Memory B cell (primary cell): ENCODE data around the gene YARS1.

Source experiments
- ATAC-seq: fragments of 150-1000 bp; cut with Tn5 transposase; 2 replicates; pipeline ENCODE4 v1.10.0; 2021; ENCODE audit warnings: low read depth, mild to moderate bottlenecking, moderate library complexity
- DNase-seq, 2 donors: peaks; one replicate each; pipeline ENCODE4 v3.0.0; 2022; ENCODE audit warnings: low spot score in 2 of 2
- H3K27ac Mint-ChIP-seq: one replicate; pipeline ENCODE4 v1.8.0; 2022; ENCODE audit warnings: mild to moderate bottlenecking, moderate library complexity, mixed read lengths
- H3K27me3 Mint-ChIP-seq: one replicate; pipeline ENCODE4 v1.8.0; 2022; ENCODE audit warnings: mixed read lengths
- H3K36me3 Mint-ChIP-seq: one replicate; pipeline ENCODE4 v1.8.0; 2022; ENCODE audit warnings: mild to moderate bottlenecking, mixed read lengths
- H3K4me1 Mint-ChIP-seq: one replicate; pipeline ENCODE4 v1.8.0; 2022; ENCODE audit warnings: mixed read lengths
- H3K4me3 Mint-ChIP-seq: one replicate; pipeline ENCODE4 v1.8.0; 2022; ENCODE audit warnings: mild to moderate bottlenecking, moderate library complexity, mixed read lengths
- H3K9me3 Mint-ChIP-seq: one replicate; pipeline ENCODE4 v1.8.0; 2022; ENCODE audit warnings: mixed read lengths

YARS1 gene

GRCh38 chr1:32768110-32768850, 48.9 kb downstream of the YARS1 start:
- H3K9me3 Mint-ChIP-seq: no peaks in the 10 kb centered on the region
- ATAC-seq (no peak), DNase-seq (no peak)
- H3K27ac Mint-ChIP-seq: no peak overlapping the region
- H3K27me3 Mint-ChIP-seq: peaks cover 6% of the 10 kb centered on the region
- no peaks in the 10 kb centered on the region for H3K36me3 Mint-ChIP-seq
- H3K4me3 Mint-ChIP-seq: no peak overlapping the region
- H3K4me1 Mint-ChIP-seq: peaks cover 2% of the 10 kb centered on the region

GRCh38 chr1:32767641-32768040, 49.5 kb downstream of the YARS1 start:
- no peak for ATAC-seq
- Mint-ChIP-seq H3K4me1 (no peaks in the 10 kb centered on the region), H3K36me3 (no peaks in the 10 kb centered on the region), H3K27me3 (peaks cover 4% of the 10 kb centered on the region), H3K27ac (no peak overlapping the region), H3K9me3 (no peaks in the 10 kb centered on the region), H3K4me3 (no peak overlapping the region)
- no peak for DNase-seq

- Mint-ChIP-seq H3K4me1 (no peaks in the 10 kb centered on the region), H3K27ac (no peak overlapping the region), H3K36me3 (no peaks in the 10 kb centered on the region), H3K27me3 (peaks cover 2% of the 10 kb centered on the region), H3K4me3 (no peak overlapping the region), H3K9me3 (no peaks in the 10 kb centered on the region)
- DNase-seq (no peak), ATAC-seq (no peak)
These were observed 50.0 kb downstream of the YARS1 start for GRCh38 chr1:32767156-32767555.

GRCh38 chr1:32766328-32766972, 50.7 kb downstream of the YARS1 start:
- H3K4me1 Mint-ChIP-seq: no peaks in the 10 kb centered on the region
- no peak overlapping the region for H3K4me3 Mint-ChIP-seq
- H3K27me3 Mint-ChIP-seq: peaks cover 2% of the 10 kb centered on the region
- no peaks in the 10 kb centered on the region for H3K9me3 Mint-ChIP-seq
- DNase-seq (no peak), ATAC-seq (no peak)
- no peak overlapping the region for H3K27ac Mint-ChIP-seq
- no peaks in the 10 kb centered on the region for H3K36me3 Mint-ChIP-seq

- ATAC-seq (no peak), DNase-seq (no peak)
- no peak overlapping the region for H3K4me3 Mint-ChIP-seq
- no peaks in the 10 kb centered on the region for H3K9me3 Mint-ChIP-seq
- peaks cover 2% of the 10 kb centered on the region for H3K27me3 Mint-ChIP-seq
- H3K4me1 Mint-ChIP-seq: no peaks in the 10 kb centered on the region
- no peaks in the 10 kb centered on the region for H3K36me3 Mint-ChIP-seq
- no peak overlapping the region for H3K27ac Mint-ChIP-seq
These were observed 51.4 kb downstream of the YARS1 start for GRCh38 chr1:32765570-32766327.

- no peak overlapping the region for H3K27ac Mint-ChIP-seq
- peaks cover 2% of the 10 kb centered on the region for H3K27me3 Mint-ChIP-seq
- no peaks in the 10 kb centered on the region for H3K36me3 Mint-ChIP-seq
- H3K4me3 Mint-ChIP-seq: no peak overlapping the region
- DNase-seq: no peak
- H3K4me1 Mint-ChIP-seq: no peaks in the 10 kb centered on the region
- no peak for ATAC-seq
- H3K9me3 Mint-ChIP-seq: no peaks in the 10 kb centered on the region
These were observed 52.2 kb downstream of the YARS1 start for GRCh38 chr1:32764826-32765569.

- ATAC-seq: no peak
- no peaks in the 10 kb centered on the region for H3K36me3 Mint-ChIP-seq
- peaks cover 2% of the 10 kb centered on the region for H3K27me3 Mint-ChIP-seq
- no peaks in the 10 kb centered on the region for H3K9me3 Mint-ChIP-seq
- no peak for DNase-seq
- no peak overlapping the region for H3K27ac Mint-ChIP-seq
- H3K4me3 Mint-ChIP-seq: no peak overlapping the region
- no peaks in the 10 kb centered on the region for H3K4me1 Mint-ChIP-seq
These were observed 53.9 kb downstream of the YARS1 start for GRCh38 chr1:32763221-32763620.

- Mint-ChIP-seq H3K4me3 (no peak overlapping the region), H3K9me3 (no peaks in the 10 kb centered on the region), H3K4me1 (peaks cover 2% of the 10 kb centered on the region), H3K36me3 (no peaks in the 10 kb centered on the region), H3K27me3 (no peaks in the 10 kb centered on the region), H3K27ac (no peak overlapping the region)
- no peak for ATAC-seq
- no peak for DNase-seq
These were observed 55.2 kb downstream of the YARS1 start for GRCh38 chr1:32761936-32762335.

- no peak overlapping the region for H3K4me3 Mint-ChIP-seq
- H3K27ac Mint-ChIP-seq: no peak overlapping the region
These were observed 55.8 kb downstream of the YARS1 start for GRCh38 chr1:32761253-32761877.

GRCh38 chr1:32759997-32760623, 57.0 kb downstream of the YARS1 start:
- Mint-ChIP-seq H3K4me1 (peaks cover 2% of the 10 kb centered on the region), H3K9me3 (no peaks in the 10 kb centered on the region), H3K36me3 (no peaks in the 10 kb centered on the region), H3K27me3 (no peaks in the 10 kb centered on the region), H3K27ac (no peak overlapping the region), H3K4me3 (no peak overlapping the region)
- no peak for ATAC-seq
- no peak for DNase-seq

More at GRCh38 chr1:32761253-32761877, 55.8 kb downstream of the YARS1 start:
- Mint-ChIP-seq H3K27me3 (no peaks in the 10 kb centered on the region), H3K9me3 (no peaks in the 10 kb centered on the region), H3K4me1 (peaks cover 2% of the 10 kb centered on the region), H3K36me3 (no peaks in the 10 kb centered on the region)
- ATAC-seq (no peak), DNase-seq (no peak)

GRCh38 chr1:32759521-32759981, 57.6 kb downstream of the YARS1 start:
- no peaks in the 10 kb centered on the region for H3K27me3 Mint-ChIP-seq

GRCh38 chr1:32758795-32759430, 58.2 kb downstream of the YARS1 start:
- H3K36me3 Mint-ChIP-seq: no peaks in the 10 kb centered on the region
- H3K4me3 Mint-ChIP-seq: no peak overlapping the region
- no peak for ATAC-seq
- H3K9me3 Mint-ChIP-seq: no peaks in the 10 kb centered on the region
- H3K27me3 Mint-ChIP-seq: peaks cover 4% of the 10 kb centered on the region
- peaks cover 7% of the 10 kb centered on the region for H3K4me1 Mint-ChIP-seq
- DNase-seq: no peak
- H3K27ac Mint-ChIP-seq: no peak overlapping the region

More at GRCh38 chr1:32759521-32759981, 57.6 kb downstream of the YARS1 start:
- Mint-ChIP-seq H3K27ac (no peak overlapping the region), H3K36me3 (no peaks in the 10 kb centered on the region), H3K9me3 (no peaks in the 10 kb centered on the region), H3K4me1 (peaks cover 2% of the 10 kb centered on the region), H3K4me3 (no peak overlapping the region)
- ATAC-seq: no peak
- no peak for DNase-seq
